Stimulated activated CD4-positive, alpha-beta T cell treated with anti-CD3 and anti-CD28 coated beads, Interleukin-1b, Interleukin-23, amount 100 ng/mL, for 4 hours (primary cell): ENCODE measurements around the gene NOL4L.

Experiments used
- DNase-seq, 2 donors: peaks; one replicate each; pipeline ENCODE4 v3.0.0-alpha.2; 2020; ENCODE audit warnings: low read depth in 2 of 2

The NOL4L gene

GRCh38 chr20:32539817-32540675, 45.1 kb downstream of the NOL4L start:
- DNase-seq, result peak; percentile 42 to 53

- DNase-seq, result no peak
Measured at GRCh38 chr20:32539026-32539816, 45.9 kb downstream of the NOL4L start.

- no peak for DNase-seq
Measured at GRCh38 chr20:32538526-32538939, 46.6 kb downstream of the NOL4L start.

GRCh38 chr20:32537657-32538525, 47.2 kb downstream of the NOL4L start:
- DNase-seq, result no peak

- peak; percentile 29 to 47 for DNase-seq
Measured at GRCh38 chr20:32536851-32537656, 48.1 kb downstream of the NOL4L start.

- peak; percentile 46 to 63 for DNase-seq
Measured at GRCh38 chr20:32535953-32536823, 48.9 kb downstream of the NOL4L start.

GRCh38 chr20:32535316-32535952, 49.7 kb downstream of the NOL4L start:
- DNase-seq, result no peak

- DNase-seq, result peak in 1 of 2 donors; percentile 57
Measured at GRCh38 chr20:32534661-32535240, 50.4 kb downstream of the NOL4L start.

GRCh38 chr20:32533732-32534131, 51.4 kb downstream of the NOL4L start:
- no peak for DNase-seq

- no peak for DNase-seq
Measured at GRCh38 chr20:32532246-32532645, 52.9 kb downstream of the NOL4L start.

- no peak for DNase-seq
Measured at GRCh38 chr20:32528905-32529670, 56.0 kb downstream of the NOL4L start.

- no peak for DNase-seq
Measured at GRCh38 chr20:32528171-32528891, 56.8 kb downstream of the NOL4L start.

GRCh38 chr20:32527447-32528055, 57.6 kb downstream of the NOL4L start:
- DNase-seq, result no peak

- DNase-seq, result no peak
Measured at GRCh38 chr20:32527052-32527446, 58.1 kb downstream of the NOL4L start.

GRCh38 chr20:32526541-32526940, 58.6 kb downstream of the NOL4L start:
- no peak for DNase-seq

- no peak for DNase-seq
Measured at GRCh38 chr20:32526125-32526524, 59.0 kb downstream of the NOL4L start.

- no peak for DNase-seq
Measured at GRCh38 chr20:32524829-32525501, 60.2 kb downstream of the NOL4L start.
